Measurements from ENCODE around the gene EPG5. TPM values are rescaled to one million over a fixed set of nuclear protein-coding genes. Genes with fewer than 3 reads are reported as not detected.
"Not testable (repeated sequence)": the region's sequence is repeated elsewhere in the genome, so short reads cannot be mapped to it uniquely, and the experiment has no call there.

Gene EPG5
- polyA plus RNA-seq, 1 of the 3 experiments (the other 2 are of a cell fraction): 13.6 TPM

DNA sequence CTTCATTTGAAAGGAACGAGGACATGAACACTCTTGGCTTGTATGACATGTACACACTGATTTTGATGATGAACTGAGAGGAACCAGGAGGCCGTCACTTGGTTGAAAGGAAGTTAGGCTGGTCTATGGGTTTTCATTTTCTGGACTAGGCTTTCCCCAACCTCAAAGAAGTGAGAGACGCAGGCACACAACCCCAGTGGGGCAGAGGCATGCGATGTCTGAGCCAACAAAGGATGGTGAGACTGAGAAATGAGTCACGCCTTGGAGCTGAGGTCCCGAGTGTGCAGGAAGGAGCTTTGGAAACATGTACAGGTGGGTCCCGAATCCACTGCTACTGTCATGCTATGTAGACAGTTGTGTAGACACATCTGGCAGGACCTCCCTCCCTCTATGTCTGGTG is 117.6 kb downstream of the EPG5 start:
- Histone ChIP-seq H2AFZ (ENCODE audit: low read depth) (no peak overlapping the region), H3K79me2 (ENCODE audit: insufficient read depth) (no peaks in the 10 kb centered on the region), H3K36me3 (replicated peaks in 1 of 2; ENCODE audit: control insufficient read depth in 1 of 2, insufficient read depth in 2 of 2, low read length in 1 of 2) (peaks cover 37 to 49% of the 10 kb centered on the region in 2 experiments), H3K4me3 (ENCODE audit: low read depth in 2 of 2, low read length in 1 of 2) (no peak overlapping the region), H3K9ac (no peak overlapping the region), H3F3A (replicated peaks; ENCODE audit: insufficient read depth) (no peaks in the 10 kb centered on the region), H3K4me1 (ENCODE audit: control insufficient read depth in 1 of 2, insufficient read depth in 2 of 2, low read depth in 1 of 2, low read length in 1 of 2) (no peaks in the 10 kb centered on the region), H3K4me2 (no peak overlapping the region), H3K9me2 (no peaks in the 10 kb centered on the region), H3K9me3 (no peaks in the 10 kb centered on the region), H4K20me1 (ENCODE audit: insufficient read depth) (no peaks in the 10 kb centered on the region), H3K27me3 (ENCODE audit: insufficient read depth) (no peaks in the 10 kb centered on the region), H3K27ac (ENCODE audit: low read depth in 2 of 2, low read length in 1 of 2) (no peak overlapping the region)
- ChIA-PET POLR2A (no interaction called here), CTCF (interaction anchor here (0.6 to 1.6 kb wide), 4 partner anchors 10 to 842 kb away, joined by 3 read pairs; no protein-coding TSS in a partner anchor)
- 84% methylated on average over 7 of the region's 7 CpGs for WGBS (ENCODE audit: low lambda C conversion rate)
- TF ChIP-seq, protein P1, sequence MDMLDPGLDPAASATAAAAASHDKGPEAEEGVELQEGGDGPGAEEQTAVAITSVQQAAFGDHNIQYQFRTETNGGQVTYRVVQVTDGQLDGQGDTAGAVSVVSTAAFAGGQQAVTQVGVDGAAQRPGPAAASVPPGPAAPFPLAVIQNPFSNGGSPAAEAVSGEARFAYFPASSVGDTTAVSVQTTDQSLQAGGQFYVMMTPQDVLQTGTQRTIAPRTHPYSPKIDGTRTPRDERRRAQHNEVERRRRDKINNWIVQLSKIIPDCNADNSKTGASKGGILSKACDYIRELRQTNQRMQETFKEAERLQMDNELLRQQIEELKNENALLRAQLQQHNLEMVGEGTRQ (IDR thresholded peaks at IDR 0.05; ENCODE audit: borderline replicate concordance, low read depth, low read length): no peak
- TF ChIP-seq, protein P2, sequence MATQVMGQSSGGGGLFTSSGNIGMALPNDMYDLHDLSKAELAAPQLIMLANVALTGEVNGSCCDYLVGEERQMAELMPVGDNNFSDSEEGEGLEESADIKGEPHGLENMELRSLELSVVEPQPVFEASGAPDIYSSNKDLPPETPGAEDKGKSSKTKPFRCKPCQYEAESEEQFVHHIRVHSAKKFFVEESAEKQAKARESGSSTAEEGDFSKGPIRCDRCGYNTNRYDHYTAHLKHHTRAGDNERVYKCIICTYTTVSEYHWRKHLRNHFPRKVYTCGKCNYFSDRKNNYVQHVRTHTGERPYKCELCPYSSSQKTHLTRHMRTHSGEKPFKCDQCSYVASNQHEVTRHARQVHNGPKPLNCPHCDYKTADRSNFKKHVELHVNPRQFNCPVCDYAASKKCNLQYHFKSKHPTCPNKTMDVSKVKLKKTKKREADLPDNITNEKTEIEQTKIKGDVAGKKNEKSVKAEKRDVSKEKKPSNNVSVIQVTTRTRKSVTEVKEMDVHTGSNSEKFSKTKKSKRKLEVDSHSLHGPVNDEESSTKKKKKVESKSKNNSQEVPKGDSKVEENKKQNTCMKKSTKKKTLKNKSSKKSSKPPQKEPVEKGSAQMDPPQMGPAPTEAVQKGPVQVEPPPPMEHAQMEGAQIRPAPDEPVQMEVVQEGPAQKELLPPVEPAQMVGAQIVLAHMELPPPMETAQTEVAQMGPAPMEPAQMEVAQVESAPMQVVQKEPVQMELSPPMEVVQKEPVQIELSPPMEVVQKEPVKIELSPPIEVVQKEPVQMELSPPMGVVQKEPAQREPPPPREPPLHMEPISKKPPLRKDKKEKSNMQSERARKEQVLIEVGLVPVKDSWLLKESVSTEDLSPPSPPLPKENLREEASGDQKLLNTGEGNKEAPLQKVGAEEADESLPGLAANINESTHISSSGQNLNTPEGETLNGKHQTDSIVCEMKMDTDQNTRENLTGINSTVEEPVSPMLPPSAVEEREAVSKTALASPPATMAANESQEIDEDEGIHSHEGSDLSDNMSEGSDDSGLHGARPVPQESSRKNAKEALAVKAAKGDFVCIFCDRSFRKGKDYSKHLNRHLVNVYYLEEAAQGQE (IDR thresholded peaks at IDR 0.05; ENCODE audit: low read depth, low read length): no peak
- TF ChIP-seq EZH2phosphoT487 (IDR thresholded peaks at IDR 0.05; ENCODE audit: borderline replicate concordance, low read depth): no peak
- TF ChIP-seq YY1 (IDR thresholded peaks at IDR 0.05; ENCODE audit: low read depth): no peak
- TF ChIP-seq TEAD4 (IDR thresholded peaks at IDR 0.05; ENCODE audit: borderline replicate concordance, insufficient read depth): no peak
- no peak for TF ChIP-seq GATA2 (CRISPR knock-in tag; IDR thresholded peaks at IDR 0.05)
- TF ChIP-seq, protein P3, sequence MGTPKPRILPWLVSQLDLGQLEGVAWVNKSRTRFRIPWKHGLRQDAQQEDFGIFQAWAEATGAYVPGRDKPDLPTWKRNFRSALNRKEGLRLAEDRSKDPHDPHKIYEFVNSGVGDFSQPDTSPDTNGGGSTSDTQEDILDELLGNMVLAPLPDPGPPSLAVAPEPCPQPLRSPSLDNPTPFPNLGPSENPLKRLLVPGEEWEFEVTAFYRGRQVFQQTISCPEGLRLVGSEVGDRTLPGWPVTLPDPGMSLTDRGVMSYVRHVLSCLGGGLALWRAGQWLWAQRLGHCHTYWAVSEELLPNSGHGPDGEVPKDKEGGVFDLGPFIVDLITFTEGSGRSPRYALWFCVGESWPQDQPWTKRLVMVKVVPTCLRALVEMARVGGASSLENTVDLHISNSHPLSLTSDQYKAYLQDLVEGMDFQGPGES (IDR thresholded peaks at IDR 0.05; ENCODE audit: low read depth, low read length): no peak
- no peak for TF ChIP-seq TCF12 (IDR thresholded peaks at IDR 0.05)
- no peak for TF ChIP-seq MEF2A (IDR thresholded peaks at IDR 0.05; ENCODE audit: borderline replicate concordance, low read depth)
- no peak for TF ChIP-seq FOXM1 (IDR thresholded peaks at IDR 0.05; ENCODE audit: low read depth)
- no peak for TF ChIP-seq GABPA (IDR thresholded peaks at IDR 0.05; ENCODE audit: low read depth)
- no peak for TF ChIP-seq TAF1 (IDR thresholded peaks at IDR 0.05; ENCODE audit: borderline replicate concordance, low read depth, low read length)
- TF ChIP-seq, protein P4, sequence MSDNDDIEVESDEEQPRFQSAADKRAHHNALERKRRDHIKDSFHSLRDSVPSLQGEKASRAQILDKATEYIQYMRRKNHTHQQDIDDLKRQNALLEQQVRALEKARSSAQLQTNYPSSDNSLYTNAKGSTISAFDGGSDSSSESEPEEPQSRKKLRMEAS (IDR thresholded peaks at IDR 0.05; ENCODE audit: low read depth): no peak
- no peak for TF ChIP-seq CHD2 (IDR thresholded peaks at IDR 0.05; ENCODE audit: low read length, partially characterized antibody)
- TF ChIP-seq NRF1 (IDR thresholded peaks at IDR 0.05; ENCODE audit: low read depth, low read length): no peak
- TF ChIP-seq, protein P5, sequence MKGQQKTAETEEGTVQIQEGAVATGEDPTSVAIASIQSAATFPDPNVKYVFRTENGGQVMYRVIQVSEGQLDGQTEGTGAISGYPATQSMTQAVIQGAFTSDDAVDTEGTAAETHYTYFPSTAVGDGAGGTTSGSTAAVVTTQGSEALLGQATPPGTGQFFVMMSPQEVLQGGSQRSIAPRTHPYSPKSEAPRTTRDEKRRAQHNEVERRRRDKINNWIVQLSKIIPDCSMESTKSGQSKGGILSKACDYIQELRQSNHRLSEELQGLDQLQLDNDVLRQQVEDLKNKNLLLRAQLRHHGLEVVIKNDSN (IDR thresholded peaks at IDR 0.05; ENCODE audit: borderline replicate concordance, low read depth): no peak
- TF ChIP-seq ELF1 (IDR thresholded peaks at IDR 0.05): no peak
- TF ChIP-seq RAD21 (IDR thresholded peaks at IDR 0.05; ENCODE audit: low read length): no peak
- no peak for DNase-seq

DNA sequence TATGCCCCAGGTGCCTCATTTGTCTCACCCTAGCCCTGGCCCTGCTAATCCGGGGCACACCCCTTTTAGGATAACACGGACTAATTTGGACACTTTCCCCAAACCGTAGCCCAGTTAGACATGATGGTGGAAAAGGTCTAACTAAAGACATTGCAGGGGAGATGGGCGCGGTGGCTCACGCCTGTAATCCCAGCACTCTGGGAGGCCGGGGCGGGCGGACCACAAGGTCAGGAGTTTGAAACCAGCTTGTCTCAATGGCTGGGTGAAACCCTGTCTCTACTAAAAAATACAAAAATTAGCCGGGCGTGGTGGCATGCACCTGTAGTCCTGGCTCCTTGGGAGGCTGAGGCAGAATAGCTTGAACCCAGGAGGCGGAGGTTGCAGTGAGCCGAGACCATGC is 118.5 kb downstream of the EPG5 start:
- H4K20me1 ChIP-seq (ENCODE audit: insufficient read depth); H3K9me3 ChIP-seq; H3K79me2 ChIP-seq (ENCODE audit: insufficient read depth); H3F3A ChIP-seq (replicated peaks; ENCODE audit: insufficient read depth); POLR2A ChIA-PET; H3K4me1 ChIP-seq (ENCODE audit: control insufficient read depth in 1 of 2, insufficient read depth in 2 of 2, low read depth in 1 of 2, low read length in 1 of 2); H3K27ac ChIP-seq (ENCODE audit: low read depth in 2 of 2, low read length in 1 of 2); H3K4me3 ChIP-seq (ENCODE audit: low read depth in 2 of 2, low read length in 1 of 2); H3K4me2 ChIP-seq; H3K9ac ChIP-seq; DNase-seq; H3K27me3 ChIP-seq (ENCODE audit: insufficient read depth); H3K9me2 ChIP-seq; H2AFZ ChIP-seq (ENCODE audit: low read depth): not testable (repeated sequence)
- CTCF ChIA-PET: interaction anchor here (0.6 to 1.3 kb wide), 3 partner anchors 10 to 841 kb away, joined by 3 read pairs; no protein-coding TSS in a partner anchor
- 96% methylated on average over 13 of the region's 13 CpGs for WGBS (ENCODE audit: low lambda C conversion rate)
- peaks cover 32 to 42% of the 10 kb centered on the region in 2 experiments for H3K36me3 ChIP-seq (replicated peaks in 1 of 2; ENCODE audit: control insufficient read depth in 1 of 2, insufficient read depth in 2 of 2, low read length in 1 of 2)

Measured in SK-N-SH (cell line).